GM19239 (cell line): ENCODE results near the gene FOXL3.
"Not testable (repeated sequence)": the region's sequence is repeated elsewhere in the genome, so short reads cannot be mapped to it uniquely, and the experiment has no call there.

Source experiments
- DNase-seq: peaks from one replicate; pipeline ENCODE4 v3.0.0; 2011; ENCODE audit warnings: low spot score; ENCODE audit not compliant: insufficient read length
- FAIRE-seq: peaks from 2 replicates; lab custom pipeline; 2011; peaks lifted over from hg19 to GRCh38; lab: Jason Lieb, UNC

FOXL3 gene

GRCh38 chr7:254337-255037 is 35.5 kb upstream of the FOXL3 start:
- DNase-seq: no peak
- no peak for FAIRE-seq

DNA sequence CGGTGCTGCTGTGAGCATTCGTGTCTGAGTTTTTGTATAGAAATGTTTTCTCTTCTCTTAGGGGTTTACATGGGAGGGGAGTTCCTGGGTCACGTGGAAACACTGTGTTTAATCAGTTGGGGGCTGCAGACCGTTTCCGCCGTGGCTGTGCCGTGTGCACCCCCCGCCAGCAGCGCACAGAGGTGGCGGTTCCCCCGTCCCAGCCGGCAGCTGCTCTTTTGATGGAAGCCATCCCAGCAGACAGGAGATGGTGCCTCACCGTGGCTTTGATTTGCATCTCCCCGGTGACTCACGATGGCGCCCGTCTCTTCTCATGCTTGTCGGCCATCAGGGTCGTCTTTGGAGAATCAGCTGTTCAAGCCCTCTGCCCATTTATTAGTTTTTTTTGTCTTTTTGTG is 34.9 kb upstream of the FOXL3 start:
- no peak for DNase-seq
- FAIRE-seq: no peak

- DNase-seq (no peak), FAIRE-seq (no peak)
Observed at GRCh38 chr7:255721-256361, 34.1 kb upstream of the FOXL3 start.

- DNase-seq (no peak), FAIRE-seq (no peak)
Observed at GRCh38 chr7:256461-256940, 33.5 kb upstream of the FOXL3 start.

DNA sequence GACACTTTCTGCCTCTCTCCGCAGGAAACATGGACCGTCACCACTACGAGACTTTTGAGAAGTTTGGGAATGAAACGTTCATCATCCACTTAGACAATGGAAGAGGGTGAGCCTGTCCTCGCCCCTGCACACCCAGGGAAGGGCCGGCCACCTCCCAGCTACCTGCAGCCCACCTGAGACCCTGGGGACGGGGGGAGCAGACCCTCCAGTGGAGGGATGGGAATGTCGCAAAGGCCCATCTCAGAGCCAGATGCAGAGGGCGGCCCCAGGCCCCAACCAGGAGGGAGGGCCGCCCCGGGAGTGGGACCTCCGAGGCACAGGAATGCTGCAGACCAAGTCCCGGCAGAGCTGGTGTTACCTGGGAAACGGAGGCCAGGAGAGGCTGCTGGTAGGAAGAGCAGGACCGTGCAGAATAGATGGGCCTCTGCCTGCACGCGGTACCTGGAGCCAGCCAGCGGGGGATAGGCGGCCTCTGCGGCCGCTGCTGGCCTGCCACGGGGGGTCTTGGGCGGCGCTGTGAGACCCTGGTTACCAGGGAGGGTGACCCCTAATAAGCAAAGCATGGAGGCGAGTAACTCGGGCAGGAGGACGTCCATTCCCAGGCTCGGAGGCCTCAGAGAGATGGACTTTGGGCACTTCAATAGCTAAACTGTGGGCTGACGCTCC is 32.9 kb upstream of the FOXL3 start:
- DNase-seq (no peak), FAIRE-seq (no peak)

GRCh38 chr7:257647-257992 is 32.4 kb upstream of the FOXL3 start:
- FAIRE-seq (no peak), DNase-seq (no peak)

DNA sequence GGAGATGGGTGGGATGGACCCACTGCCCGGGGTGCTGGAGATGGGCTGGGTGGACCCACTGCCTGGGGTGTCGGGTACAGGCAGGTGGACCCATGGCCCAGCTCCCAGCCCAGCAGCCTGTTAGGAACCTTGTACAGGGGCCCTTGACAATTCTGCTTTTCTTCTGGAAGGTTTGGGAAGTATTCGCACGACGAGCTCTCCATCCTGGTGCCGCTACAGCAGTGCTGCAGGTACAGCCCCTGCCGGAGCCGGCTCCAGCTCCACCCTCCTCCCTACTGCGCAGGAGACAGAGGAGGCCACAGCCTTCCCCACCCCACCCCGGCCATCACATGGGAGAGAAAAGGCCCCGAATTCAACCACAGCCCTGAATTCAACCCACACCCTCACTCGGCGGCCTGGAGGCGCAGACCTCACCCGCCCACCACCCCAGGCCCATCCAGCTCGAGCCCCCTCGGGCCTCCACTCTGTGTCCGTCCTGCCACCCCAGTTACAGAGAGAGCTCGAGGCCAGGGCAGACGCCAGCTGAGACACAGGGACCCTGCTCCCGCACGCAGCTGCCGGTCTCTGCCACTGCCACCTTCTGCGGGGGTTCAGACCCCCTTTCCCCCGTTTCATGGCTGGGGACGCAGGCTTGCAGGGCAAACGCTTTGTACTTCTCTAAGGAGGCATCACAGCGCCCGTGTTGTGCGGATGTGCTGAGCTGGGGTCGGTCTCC is 31.3 kb upstream of the FOXL3 start:
- FAIRE-seq: no peak
- no peak for DNase-seq

DNA sequence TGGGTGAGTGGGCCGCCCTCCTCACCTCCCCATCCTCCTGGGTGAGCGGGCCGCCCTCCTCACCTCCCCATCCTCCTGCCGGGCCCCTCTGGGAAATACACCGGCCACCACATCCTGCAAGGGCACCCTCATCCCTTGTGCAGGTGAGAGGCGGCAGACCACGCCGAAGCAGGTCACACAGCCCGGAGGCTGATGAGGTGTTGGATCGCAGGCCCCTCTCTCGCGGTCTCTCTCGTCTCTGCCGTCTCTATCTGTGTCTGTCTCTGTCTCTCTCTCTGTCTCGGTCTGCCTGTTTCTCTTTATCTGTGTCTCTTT is 30.8 kb upstream of the FOXL3 start:
- no peak for DNase-seq

DNA sequence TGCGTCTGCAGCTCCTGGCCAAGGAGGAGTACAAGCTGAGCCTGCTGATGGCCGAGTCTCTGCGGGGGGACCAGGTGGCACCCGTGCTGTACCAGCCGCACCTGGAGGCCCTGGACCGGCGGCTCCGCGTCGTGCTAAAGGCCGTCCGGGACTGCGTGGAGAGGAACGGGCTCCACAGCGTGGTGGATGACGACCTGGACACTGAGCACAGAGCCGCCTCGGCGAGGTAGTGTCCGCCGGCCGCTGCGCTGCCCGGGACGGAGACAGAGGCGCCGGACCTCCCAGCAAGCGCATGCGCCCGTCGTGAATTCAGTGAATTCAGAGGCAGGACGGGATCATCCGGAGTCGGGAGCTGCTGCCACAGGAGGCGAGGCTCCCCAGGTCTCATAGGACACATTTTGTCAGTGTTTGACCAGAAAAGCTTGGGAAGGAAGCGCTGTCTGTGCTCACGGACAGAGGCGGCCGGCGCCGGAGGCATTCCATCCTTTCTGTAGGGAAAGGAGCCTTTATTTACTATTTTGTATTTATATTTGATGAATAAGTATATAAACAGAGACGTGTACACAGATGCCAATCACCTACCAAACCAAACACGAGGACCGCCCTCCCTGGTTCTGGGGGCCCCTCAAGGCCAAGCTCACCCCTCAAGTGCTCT is 30.1 kb upstream of the FOXL3 start:
- DNase-seq (no peak), FAIRE-seq (no peak)

More for the DNA sequence above, 30.8 kb upstream of the FOXL3 start:
- FAIRE-seq: no peak

DNA sequence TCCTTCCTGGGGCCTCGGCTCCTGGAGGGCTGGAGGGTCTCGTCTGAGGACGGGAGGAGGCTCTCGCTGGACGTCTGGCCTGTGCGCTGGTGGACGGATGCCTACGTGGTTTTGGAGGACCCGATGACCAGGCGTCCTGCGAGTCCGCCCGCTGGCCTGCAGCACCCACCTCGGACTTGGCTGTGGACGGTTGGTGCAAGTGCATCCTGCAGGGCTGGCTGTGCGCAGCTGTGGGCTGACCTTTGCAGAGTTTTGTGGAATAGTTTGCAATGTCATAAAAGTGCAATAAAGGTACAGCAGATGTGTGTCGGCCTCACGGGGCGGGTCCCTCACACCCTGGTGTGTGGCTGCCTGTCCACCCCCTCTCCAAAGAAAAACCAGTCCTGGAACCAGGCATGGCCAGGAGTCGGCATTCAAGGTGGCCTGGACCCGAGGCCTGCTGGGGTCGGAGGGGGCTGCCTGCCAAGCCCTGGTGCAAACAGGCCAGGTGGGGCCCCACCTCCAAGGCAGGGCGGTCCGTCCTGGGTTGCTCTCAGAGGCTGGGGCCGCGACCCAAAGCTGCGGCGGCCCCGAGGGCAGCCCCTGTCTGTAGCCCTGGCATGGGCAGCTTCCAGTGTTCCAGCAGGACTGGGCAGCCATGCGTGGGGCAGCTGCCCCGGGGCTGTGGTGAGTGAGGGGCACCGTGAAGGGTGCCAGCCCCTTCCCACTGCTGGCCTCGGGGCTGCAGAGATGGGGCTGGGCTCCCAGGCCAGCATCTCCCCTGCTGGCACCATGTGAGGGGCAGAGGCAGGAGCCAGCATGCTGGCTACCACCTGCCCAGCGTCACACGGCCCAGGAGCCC is 29.3 kb upstream of the FOXL3 start:
- FAIRE-seq (no peak), DNase-seq (no peak)

- FAIRE-seq: no peak
- DNase-seq: no peak
Observed at GRCh38 chr7:261341-262250, 28.4 kb upstream of the FOXL3 start.

GRCh38 chr7:262251-262572 is 27.8 kb upstream of the FOXL3 start:
- no peak for FAIRE-seq
- no peak for DNase-seq

- FAIRE-seq: peak; percentile 82
- not testable (repeated sequence) for DNase-seq
Observed at GRCh38 chr7:262631-263311, 27.2 kb upstream of the FOXL3 start.

- not testable (repeated sequence) for DNase-seq, FAIRE-seq
Observed at GRCh38 chr7:263483-264351, 26.3 kb upstream of the FOXL3 start.

DNA sequence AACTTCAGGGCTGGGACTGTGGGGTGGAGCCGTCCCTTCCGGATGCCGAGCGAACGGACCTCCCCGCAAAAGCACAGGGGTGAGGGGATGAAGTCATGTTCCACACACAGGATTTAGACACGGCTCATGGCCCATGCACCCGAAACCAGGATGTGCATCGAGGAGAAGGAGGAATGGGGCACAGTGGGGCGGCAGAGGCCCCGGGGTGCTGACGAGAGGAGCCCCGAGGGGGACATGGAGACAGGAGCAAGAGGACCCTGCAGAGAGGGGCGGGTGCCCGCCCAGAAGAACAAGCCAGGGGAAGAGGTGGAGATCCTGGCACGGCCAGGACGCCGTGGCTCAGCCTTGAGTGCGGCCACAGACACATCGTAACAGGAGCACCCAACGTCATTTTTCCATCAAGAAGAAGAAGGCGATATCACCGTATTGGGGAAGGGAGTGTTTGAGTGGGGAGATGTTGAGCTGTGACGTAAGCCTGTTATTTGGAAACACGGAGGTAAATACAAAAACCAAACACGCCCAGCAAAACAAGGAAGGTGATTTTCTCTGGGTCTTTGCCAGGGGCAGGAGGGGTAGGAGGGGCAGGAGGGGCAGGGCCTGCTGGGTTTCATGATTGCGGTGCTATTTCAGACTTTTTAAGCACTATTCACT is 25.3 kb upstream of the FOXL3 start:
- no peak for DNase-seq
- FAIRE-seq: no peak

DNA sequence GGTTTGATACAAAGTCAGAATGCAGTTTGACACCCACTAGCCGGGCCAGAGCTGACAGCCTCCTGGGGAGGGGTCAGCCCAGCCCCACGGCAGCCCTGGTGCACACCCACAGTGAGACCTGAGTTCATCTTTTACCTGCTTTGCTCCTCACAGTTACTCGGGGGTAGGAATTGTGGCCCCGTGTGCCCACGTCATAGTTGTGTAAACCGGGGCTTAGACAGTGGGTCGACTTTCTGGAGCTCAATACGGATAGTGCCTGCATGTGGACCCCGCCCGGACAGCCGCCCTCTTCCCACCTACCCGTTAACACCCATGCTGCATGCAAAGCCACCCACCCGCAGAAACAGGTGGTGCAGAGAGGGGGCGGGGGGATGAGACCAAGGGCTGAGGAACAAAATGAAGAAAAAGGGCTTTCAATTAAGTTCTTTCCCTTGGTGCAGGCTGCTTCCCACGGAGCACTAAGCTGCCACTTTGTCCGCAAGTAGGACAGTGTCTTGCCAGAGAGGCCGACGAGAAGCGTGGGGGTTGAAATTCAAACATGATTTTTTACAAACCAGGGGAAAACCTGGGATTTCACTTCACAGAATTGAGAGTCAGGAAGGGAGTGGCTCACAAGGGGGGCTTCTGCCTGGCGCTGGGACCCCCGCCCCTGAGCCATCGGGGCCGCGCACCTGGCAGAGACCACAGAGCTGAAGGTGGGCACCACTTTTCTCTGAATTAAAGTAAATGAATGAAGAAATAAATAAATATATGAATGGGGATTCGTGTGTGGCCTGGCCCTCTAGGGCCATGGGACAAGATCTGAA is 24.6 kb upstream of the FOXL3 start:
- DNase-seq (no peak), FAIRE-seq (no peak)
